Endodermal cell (in vitro differentiated cells): ENCODE data around the gene ELFN1. TPM values are rescaled to one million over a fixed set of nuclear protein-coding genes. Genes with fewer than 3 reads are reported as not detected.
A peak's percentile ranks its signal among the peaks of the same experiment; 100 is the strongest.

ENCODE experiments used
- DNase-seq: peaks from one replicate; pipeline ENCODE4 v3.0.0-alpha.2; 2017
- H3K27ac ChIP-seq: 2 replicates; pipeline ENCODE4 v1.5.1; 2013; ENCODE audit warnings: mild to moderate bottlenecking, low read depth, low read length, moderate library complexity
- H3K27me3 ChIP-seq: 2 replicates; pipeline ENCODE4 v1.6.1; 2013; ENCODE audit warnings: mild to moderate bottlenecking, low read length, moderate library complexity; ENCODE audit not compliant: insufficient read depth, control insufficient read depth, poor library complexity, severe bottlenecking
- H3K36me3 ChIP-seq: 2 replicates; pipeline ENCODE4 v1.7.0; 2013; ENCODE audit warnings: mild to moderate bottlenecking, low read length, moderate library complexity; ENCODE audit not compliant: control insufficient read depth, insufficient read depth
- H3K4me1 ChIP-seq: one replicate; pipeline ENCODE4 v1.7.0; 2013; ENCODE audit warnings: low read length; ENCODE audit not compliant: control insufficient read depth, insufficient read depth
- H3K4me3 ChIP-seq: 2 replicates; pipeline ENCODE4 v1.5.1; 2013; ENCODE audit warnings: mild to moderate bottlenecking, low read length, moderate library complexity
- H3K9ac ChIP-seq: 2 replicates; pipeline ENCODE4 v1.6.1; 2013; ENCODE audit warnings: mild to moderate bottlenecking, low read length, moderate library complexity; ENCODE audit not compliant: poor library complexity, severe bottlenecking; ENCODE audit errors: extremely low read depth
- H3K9me3 ChIP-seq: 2 replicates; pipeline ENCODE4 v1.6.1; 2013; ENCODE audit warnings: mild to moderate bottlenecking, low read length, moderate library complexity; ENCODE audit not compliant: control insufficient read depth
- H3K27ac Mint-ChIP-seq: 2 replicates; pipeline ENCODE4 v1.8.0; 2020; ENCODE audit warnings: mixed read lengths
- H3K27me3 Mint-ChIP-seq: 2 replicates; pipeline ENCODE4 v1.8.0; 2021; ENCODE audit warnings: mild to moderate bottlenecking, mixed read lengths; ENCODE audit not compliant: insufficient read depth
- H3K36me3 Mint-ChIP-seq: 2 replicates; pipeline ENCODE4 v1.8.0; 2020; ENCODE audit warnings: low read depth, mixed read lengths
- H3K4me1 Mint-ChIP-seq: 2 replicates; pipeline ENCODE4 v1.8.0; 2020; ENCODE audit warnings: mixed read lengths
- H3K4me3 Mint-ChIP-seq: 2 replicates; pipeline ENCODE4 v1.8.0; 2020; ENCODE audit warnings: mild to moderate bottlenecking, moderate library complexity, mixed read lengths
- H3K9me3 Mint-ChIP-seq: 2 replicates; pipeline ENCODE4 v1.8.0; 2020; ENCODE audit warnings: mild to moderate bottlenecking, mixed read lengths
- WGBS, 2 experiments: methylation state at CpG; one replicate each; pipeline versions ENCODE4 v1.1.5 to v1.1.7; 2013; ENCODE audit warnings: missing lambda C conversion rate in 2 of 2, mixed read lengths in 1 of 2; ENCODE audit not compliant: insufficient coverage in 1 of 2, insufficient read length in 1 of 2; 5-methylcytosine and 5-hydroxymethylcytosine counted together
- total RNA-seq, 2 donors: library from RNA; stranded (reverse); fragmentation: NEBNext Ultra II Directional in 1 of 2; extraction: Animal tissue kit (Norgen Biotek cat#: 25700) in 1 of 2; gene quantifications; 2 replicates in 1 of 2; 3 replicates in 1 of 2; pipeline ENCODE4 v1.2.1, GENCODE V29; 2021
- TF ChIP-seq, protein P1 (sequence below): fragments of 200-600 bp; sonication (generic); conservative IDR thresholded peaks from 2 replicates; pipeline ENCODE4 v1.5.0; 2021; ENCODE audit warnings: antibody characterized with exemption, mild to moderate bottlenecking

ELFN1 gene
- total RNA-seq, 2 donors from 2014 or later, result 2.1 to 5.0 TPM

DNA sequence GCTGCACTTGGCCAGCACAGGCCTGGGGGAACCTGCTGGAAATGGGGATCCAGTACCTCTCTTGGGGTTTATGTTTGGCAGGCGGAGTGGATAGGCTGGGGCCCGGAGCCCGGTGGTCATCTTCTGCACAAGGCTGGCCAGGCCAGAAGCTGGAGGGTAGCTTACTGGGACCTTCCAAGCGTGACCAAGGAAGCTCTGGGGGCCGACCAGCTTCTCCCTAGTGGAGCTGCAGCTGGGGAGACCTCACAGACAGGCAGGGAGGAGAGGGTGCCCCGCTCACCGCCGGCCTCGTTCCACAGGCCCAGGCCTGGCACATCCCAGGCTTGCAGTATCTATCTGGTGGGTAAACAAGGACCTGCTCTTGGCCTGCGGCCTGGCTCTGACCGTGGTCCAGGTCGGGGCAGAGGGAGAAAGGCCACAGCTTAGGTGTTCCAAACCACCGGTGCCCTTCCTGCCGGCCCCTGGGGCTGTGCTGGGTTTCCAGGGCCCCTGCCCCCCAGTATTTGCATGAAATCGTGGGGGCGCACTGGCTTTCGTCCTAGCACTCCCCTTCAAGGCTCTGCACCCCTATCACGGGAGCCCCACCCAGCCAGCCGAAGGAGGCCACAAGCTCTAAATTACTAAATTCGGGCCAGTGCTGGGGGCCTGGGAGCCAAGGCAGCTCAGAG lies 1.5 kb upstream of the ELFN1 start:
- no peak overlapping the region for H3K27ac Mint-ChIP-seq

DNA sequence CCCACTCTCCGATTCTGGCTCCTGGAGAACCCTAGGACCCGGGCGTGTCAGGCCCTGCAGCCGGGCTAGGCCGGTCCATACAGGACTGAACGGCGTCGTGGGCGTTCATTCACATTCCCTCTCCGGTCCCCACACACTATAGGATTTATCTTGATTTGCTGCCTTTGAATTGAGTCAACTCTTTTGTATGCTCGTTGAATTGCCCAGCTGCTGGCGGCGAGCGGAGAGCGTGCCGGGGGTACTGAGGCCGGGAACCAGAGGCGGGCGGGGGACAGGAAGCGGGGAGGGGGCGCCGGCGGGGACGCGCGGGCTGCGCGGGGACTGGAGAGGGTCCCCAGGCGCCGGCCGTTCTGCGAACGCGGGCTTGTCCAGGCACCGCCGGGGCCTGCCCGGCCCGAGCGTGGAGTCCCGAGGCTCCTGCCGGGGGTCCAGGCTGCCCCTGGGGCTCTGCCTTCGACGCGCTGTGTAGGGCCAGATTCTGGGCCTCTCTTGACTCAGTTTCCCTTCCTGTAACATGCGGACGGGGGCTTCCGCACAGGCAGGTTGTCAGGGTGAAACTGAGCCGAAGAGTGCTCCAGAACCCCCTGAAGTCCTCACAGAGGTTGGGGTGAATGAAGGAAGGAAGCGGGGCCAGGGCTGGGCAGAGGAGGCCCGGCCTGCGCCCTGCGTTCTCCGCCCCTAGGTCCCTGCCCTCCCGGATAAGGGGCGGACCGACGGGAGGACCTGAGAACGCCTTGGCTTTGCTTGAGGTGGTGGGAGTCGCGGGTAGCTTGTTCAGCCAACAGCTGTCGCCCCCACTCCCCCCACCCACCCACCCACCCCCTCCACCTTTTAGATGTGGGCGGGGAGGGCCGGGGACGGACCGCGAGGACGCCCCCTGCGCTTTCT lies 769 bp upstream of the ELFN1 start:
- H3K36me3 Mint-ChIP-seq, result no peaks in the 10 kb centered on the region
- H3K9me3 Mint-ChIP-seq, result no peaks in the 10 kb centered on the region
- H3K9me3 ChIP-seq, result no peaks in the 10 kb centered on the region
- H3K4me1 Mint-ChIP-seq, result peaks cover 4% of the 10 kb centered on the region
- H3K4me3 Mint-ChIP-seq, result peak overlapping the region; percentile 51
- TF ChIP-seq, protein P1, sequence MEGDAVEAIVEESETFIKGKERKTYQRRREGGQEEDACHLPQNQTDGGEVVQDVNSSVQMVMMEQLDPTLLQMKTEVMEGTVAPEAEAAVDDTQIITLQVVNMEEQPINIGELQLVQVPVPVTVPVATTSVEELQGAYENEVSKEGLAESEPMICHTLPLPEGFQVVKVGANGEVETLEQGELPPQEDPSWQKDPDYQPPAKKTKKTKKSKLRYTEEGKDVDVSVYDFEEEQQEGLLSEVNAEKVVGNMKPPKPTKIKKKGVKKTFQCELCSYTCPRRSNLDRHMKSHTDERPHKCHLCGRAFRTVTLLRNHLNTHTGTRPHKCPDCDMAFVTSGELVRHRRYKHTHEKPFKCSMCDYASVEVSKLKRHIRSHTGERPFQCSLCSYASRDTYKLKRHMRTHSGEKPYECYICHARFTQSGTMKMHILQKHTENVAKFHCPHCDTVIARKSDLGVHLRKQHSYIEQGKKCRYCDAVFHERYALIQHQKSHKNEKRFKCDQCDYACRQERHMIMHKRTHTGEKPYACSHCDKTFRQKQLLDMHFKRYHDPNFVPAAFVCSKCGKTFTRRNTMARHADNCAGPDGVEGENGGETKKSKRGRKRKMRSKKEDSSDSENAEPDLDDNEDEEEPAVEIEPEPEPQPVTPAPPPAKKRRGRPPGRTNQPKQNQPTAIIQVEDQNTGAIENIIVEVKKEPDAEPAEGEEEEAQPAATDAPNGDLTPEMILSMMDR, result no peak
- peak overlapping the region; percentile 68 for H3K27ac ChIP-seq
- no peak overlapping the region for H3K27ac Mint-ChIP-seq
- H3K4me1 ChIP-seq, result no peaks in the 10 kb centered on the region
- H3K4me3 ChIP-seq, result no peak overlapping the region
- H3K27me3 Mint-ChIP-seq, result peaks cover 57% of the 10 kb centered on the region
- peak; percentile 75 for DNase-seq
- H3K9ac ChIP-seq, result no peak overlapping the region
- no peaks in the 10 kb centered on the region for H3K36me3 ChIP-seq
- H3K27me3 ChIP-seq, result peaks cover 62% of the 10 kb centered on the region
- WGBS, 2 experiments, result 12 to 17% methylated on average over 14 to 59 of the region's 68 CpGs

More for the DNA sequence above, 1.5 kb upstream of the ELFN1 start:
- Mint-ChIP-seq H3K27me3 (peaks cover 63% of the 10 kb centered on the region), H3K9me3 (no peaks in the 10 kb centered on the region), H3K4me1 (peaks cover 4% of the 10 kb centered on the region), H3K4me3 (peak overlapping the region; percentile 51), H3K36me3 (no peaks in the 10 kb centered on the region)
- Histone ChIP-seq H3K9ac (no peak overlapping the region), H3K4me1 (no peaks in the 10 kb centered on the region), H3K9me3 (no peaks in the 10 kb centered on the region), H3K4me3 (no peak overlapping the region), H3K27ac (peak overlapping the region; percentile 68), H3K27me3 (peaks cover 70% of the 10 kb centered on the region), H3K36me3 (no peaks in the 10 kb centered on the region)
- TF ChIP-seq, protein P1, result no peak
- 44 to 45% methylated on average over 10 to 20 of the region's 20 CpGs for WGBS, 2 experiments
- DNase-seq, result peak; percentile 77

DNA sequence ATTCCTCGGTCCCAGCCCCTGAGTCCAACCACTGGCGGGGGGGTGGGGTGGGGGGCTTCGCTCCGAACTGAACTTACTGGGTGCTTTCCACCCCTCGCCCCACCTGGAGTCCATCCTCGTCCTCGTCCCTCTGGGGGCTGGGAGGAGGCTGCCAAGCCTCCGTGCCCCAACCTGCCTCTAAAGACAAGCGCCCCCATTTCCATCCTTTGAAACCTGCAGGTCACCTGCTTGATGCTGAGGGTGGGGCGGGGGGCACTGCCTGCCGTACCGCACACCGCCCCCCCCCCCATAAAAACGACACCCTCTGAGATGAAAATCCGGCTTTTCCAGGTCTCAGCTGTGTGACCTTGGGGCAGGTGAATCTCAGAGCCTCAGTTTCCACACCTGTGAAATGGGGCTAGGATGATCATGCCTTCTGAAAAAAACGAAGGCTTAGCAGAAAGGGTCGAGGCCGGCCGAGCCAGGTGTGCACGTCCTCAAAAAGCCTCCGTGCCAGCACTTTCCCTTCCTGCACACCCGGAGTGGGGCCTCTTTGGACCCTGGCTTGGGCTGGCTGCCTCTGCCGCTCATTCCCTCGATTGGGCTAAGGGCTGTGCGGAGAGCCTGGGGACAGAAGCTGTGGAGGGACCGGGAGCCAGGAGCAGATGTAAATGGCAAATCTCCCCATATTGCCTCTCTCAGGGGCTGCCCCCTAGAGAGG lies 967 bp downstream of the ELFN1 start:
- Mint-ChIP-seq H3K36me3 (no peaks in the 10 kb centered on the region), H3K4me3 (peak overlapping the region; percentile 51), H3K9me3 (no peaks in the 10 kb centered on the region), H3K27me3 (peaks cover 56% of the 10 kb centered on the region), H3K27ac (no peak overlapping the region), H3K4me1 (peaks cover 4% of the 10 kb centered on the region)
- Histone ChIP-seq H3K27ac (no peak overlapping the region), H3K36me3 (no peaks in the 10 kb centered on the region), H3K27me3 (peaks cover 53% of the 10 kb centered on the region), H3K9ac (no peak overlapping the region), H3K4me1 (no peaks in the 10 kb centered on the region), H3K9me3 (no peaks in the 10 kb centered on the region), H3K4me3 (peak overlapping the region; percentile 62)
- TF ChIP-seq, protein P1, result no peak
- 40 to 62% methylated on average over 9 to 26 of the region's 26 CpGs for WGBS, 2 experiments
- peak; percentile 55 for DNase-seq
